ENCODE measurements around the gene SLC25A6.

DNA sequence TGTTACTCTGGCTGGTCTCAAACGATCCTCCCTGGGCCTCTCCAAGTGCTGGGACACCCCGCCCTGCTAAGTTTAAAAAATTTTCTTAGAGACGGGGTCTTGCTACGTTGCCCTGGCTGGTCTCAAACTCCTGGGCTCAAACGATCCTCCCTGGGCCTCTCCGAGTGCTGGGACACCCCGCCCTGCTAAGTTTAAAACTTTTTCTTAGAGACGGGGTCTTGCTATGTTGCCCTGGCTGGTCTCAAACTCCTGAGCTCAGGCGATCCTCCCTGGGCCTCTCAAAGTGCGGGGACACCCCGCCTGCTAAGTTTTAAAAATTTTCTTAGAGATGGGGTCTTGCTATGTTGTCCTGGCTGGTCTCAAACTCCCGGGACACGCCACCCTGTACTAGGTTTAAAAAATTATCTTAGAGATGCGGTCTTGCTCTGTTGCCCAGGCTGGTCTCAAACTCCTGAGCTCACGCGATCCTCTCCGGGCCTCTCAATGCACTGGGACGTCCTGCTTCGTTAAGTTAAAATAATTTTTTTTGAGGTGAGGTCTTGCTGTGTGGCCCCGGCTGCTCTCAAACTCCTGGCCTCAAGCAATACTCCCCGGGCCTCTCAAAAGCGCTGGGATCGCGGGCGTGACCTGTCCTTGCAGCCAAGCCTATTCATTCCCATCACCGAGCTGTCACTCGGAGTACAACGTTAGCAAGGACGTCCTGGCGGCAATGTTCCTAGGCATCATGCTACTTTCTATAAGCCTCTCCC is 1.1 kb downstream of the SLC25A6 start:
- TF ChIP-seq, protein P1, sequence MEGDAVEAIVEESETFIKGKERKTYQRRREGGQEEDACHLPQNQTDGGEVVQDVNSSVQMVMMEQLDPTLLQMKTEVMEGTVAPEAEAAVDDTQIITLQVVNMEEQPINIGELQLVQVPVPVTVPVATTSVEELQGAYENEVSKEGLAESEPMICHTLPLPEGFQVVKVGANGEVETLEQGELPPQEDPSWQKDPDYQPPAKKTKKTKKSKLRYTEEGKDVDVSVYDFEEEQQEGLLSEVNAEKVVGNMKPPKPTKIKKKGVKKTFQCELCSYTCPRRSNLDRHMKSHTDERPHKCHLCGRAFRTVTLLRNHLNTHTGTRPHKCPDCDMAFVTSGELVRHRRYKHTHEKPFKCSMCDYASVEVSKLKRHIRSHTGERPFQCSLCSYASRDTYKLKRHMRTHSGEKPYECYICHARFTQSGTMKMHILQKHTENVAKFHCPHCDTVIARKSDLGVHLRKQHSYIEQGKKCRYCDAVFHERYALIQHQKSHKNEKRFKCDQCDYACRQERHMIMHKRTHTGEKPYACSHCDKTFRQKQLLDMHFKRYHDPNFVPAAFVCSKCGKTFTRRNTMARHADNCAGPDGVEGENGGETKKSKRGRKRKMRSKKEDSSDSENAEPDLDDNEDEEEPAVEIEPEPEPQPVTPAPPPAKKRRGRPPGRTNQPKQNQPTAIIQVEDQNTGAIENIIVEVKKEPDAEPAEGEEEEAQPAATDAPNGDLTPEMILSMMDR (conservative IDR thresholded peaks at IDR 0.05) = no peak
- TF ChIP-seq EZH2 (IDR thresholded peaks at IDR 0.05; ENCODE audit: low read depth) = no peak
